Metanephros (tissue), 1 donor: ENCODE measurements around the gene SH3D21. TPM values are rescaled to one million over a fixed set of nuclear protein-coding genes. Genes with fewer than 3 reads are reported as not detected.

Experiments
- total RNA-seq: library from RNA; depleted of rRNA; stranded (reverse); fragments of >200 nt; gene quantifications from one replicate; pipeline ENCODE4 v1.2.3, GENCODE V29; 2014

Gene SH3D21
- total RNA-seq = 19.5 TPM

DNA sequence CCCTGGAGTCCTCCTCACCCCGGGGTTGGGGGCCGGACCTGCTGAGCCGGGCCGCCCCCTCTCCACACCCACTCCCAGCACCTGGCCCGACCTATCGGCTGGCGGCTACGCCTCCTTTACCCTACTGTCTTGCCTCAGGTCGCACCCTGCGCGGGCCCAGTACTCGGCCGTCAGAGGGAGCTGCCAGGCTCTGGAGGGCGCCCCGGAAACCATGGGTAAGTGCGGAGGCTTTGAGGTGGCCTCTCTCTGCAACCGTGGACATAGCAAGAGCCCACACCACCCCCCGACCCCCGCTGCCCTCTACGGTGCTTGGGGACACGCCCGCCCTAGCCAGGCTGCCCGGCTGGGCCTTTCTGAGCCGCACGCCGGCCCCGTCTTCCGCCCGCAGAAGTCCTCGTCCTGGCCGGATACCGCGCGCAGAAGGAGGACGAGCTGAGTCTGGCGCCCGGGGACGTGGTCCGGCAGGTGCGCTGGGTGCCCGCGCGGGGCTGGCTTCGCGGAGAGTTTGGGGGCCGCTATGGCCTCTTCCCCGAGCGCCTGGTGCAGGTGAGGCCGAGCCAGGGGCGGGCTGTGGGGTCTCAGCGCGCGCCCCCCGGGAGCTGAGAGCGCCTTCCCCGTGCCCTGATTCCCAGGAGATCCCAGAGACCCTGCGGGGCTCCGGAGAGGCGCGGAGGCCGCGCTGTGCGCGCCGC is at the start of gene SH3D21:
Gene SH3D21, plus strand, starts transcription at position 159 of the 692 bp plus-strand sequence. Its CDS starts 53 bp downstream, at position 212.

DNA sequence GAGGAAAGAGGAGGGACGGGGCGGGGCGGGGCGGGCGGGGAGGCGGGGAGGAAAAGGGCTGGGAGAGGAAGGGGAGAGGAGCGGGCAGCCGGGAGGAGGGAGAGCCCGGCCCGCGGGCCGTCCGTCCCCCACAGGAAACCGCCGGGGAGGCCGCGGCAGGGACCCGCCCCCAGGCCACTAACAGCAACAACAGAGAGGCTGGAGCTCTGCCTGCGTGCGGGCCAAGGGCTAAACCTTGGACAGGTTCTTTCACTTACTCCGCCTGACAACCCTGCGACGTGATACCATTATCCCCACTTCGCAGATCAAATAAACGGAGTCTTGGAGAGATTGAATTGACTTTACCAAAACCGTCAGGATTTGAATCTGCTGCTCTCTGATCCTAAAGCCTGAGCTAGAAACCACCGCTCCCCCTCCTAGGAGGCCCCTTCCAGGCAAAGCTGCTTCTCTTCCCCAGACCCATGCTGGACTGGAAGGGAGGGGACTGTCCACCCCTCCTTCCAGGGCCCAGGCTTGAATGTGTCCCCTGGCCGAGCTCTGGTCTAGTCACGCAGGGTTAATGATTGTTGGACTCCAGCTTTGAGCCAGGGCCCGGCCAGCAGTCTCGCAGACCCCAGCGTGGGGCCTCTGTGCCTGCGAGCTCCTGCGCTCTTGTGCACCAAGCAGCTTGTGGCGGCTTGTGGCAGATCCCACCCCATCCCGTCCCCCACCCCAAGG is 17.6 kb downstream of the SH3D21 start, which contains the start of gene EVA1B:
Gene EVA1B, minus strand, starts transcription at position 10 of the 717 bp plus-strand sequence. CDS start 608 bp downstream, outside the sequence.

Other genes with a start within 250 kb of the SH3D21 start
- 5.0 TPM for gene TEKT2, start 222.3 kb upstream of the SH3D21 start, total RNA-seq
- 30.0 TPM for gene ADPRS, start 217.5 kb upstream of the SH3D21 start, total RNA-seq
- 3.7 TPM for gene COL8A2, start 181.1 kb upstream of the SH3D21 start, total RNA-seq
- 42.7 TPM for gene TRAPPC3, start 156.9 kb upstream of the SH3D21 start, total RNA-seq
- 45.6 TPM for gene MAP7D1, start 150.2 kb upstream of the SH3D21 start, total RNA-seq
- gene THRAP3, start 81.9 kb upstream of the SH3D21 start, total RNA-seq = 111 TPM
- 117 TPM for gene EVA1B, start 17.3 kb downstream of the SH3D21 start, total RNA-seq
- gene STK40, start 79.6 kb downstream of the SH3D21 start, total RNA-seq = 24.9 TPM
- gene LSM10, start 91.5 kb downstream of the SH3D21 start, total RNA-seq = 12.4 TPM
- gene OSCP1, start 144.1 kb downstream of the SH3D21 start, total RNA-seq = 23.4 TPM
- 38.2 TPM for gene MRPS15, start 158.0 kb downstream of the SH3D21 start, total RNA-seq
- 30.0 TPM for gene CSF3R, start 176.5 kb downstream of the SH3D21 start, total RNA-seq